WI38 (cell line): Measurements from ENCODE around the gene MACROD2.

Experiments
- H3K4me3 ChIP-seq: 2 replicates; pipeline ENCODE4 v1.5.1; 2011; ENCODE audit warnings: low read depth, mild to moderate bottlenecking, control low read depth, low read length
- TF ChIP-seq, protein P1 (sequence below): IDR thresholded peaks from 2 replicates; pipeline ENCODE4 v1.5.1; 2012; ENCODE audit warnings: low read depth, mild to moderate bottlenecking, control low read depth, low read length

MACROD2 gene

DNA sequence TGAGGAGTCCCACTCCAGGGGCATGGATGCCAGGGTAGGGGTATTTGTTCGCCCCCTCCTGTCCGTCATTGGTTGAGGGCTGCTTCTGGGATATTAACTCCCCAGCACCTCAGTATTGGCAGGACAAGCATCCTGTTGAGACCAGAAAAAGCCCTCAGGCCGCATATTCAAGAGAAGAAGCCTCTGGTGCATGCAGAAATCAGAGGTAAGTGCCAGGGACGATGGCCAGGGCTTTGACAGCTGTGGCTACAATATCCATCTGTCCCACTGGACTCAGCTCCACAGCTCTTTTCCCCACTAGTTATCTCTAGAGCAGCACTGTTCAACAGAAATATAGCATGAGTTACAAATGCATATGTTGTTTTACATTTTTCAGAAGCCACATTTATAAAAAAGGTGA lies 1926.6 kb downstream of the MACROD2 start:
- TF ChIP-seq, protein P1, sequence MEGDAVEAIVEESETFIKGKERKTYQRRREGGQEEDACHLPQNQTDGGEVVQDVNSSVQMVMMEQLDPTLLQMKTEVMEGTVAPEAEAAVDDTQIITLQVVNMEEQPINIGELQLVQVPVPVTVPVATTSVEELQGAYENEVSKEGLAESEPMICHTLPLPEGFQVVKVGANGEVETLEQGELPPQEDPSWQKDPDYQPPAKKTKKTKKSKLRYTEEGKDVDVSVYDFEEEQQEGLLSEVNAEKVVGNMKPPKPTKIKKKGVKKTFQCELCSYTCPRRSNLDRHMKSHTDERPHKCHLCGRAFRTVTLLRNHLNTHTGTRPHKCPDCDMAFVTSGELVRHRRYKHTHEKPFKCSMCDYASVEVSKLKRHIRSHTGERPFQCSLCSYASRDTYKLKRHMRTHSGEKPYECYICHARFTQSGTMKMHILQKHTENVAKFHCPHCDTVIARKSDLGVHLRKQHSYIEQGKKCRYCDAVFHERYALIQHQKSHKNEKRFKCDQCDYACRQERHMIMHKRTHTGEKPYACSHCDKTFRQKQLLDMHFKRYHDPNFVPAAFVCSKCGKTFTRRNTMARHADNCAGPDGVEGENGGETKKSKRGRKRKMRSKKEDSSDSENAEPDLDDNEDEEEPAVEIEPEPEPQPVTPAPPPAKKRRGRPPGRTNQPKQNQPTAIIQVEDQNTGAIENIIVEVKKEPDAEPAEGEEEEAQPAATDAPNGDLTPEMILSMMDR = no peak
- H3K4me3 ChIP-seq = no peak overlapping the region

DNA sequence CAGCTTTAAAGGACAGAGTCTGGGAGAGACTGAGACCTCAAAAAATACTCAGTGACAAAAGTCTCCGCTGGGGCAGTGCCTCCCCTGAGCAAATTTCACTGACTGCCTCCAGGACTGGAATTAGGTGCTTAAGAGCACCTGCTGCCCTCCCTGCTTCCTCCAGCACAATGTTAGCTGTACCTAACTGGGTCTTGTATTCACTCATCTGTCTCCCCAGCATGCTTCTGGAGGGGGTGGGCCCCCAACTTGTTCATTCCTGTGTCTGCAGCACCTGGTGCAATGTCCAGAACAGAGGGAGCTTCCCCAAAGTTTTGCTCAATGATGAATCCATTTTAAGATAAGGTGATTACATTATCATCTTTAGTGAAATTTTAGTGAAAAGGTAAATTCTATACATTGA lies 1927.2 kb downstream of the MACROD2 start:
- TF ChIP-seq, protein P1 = no peak
- no peak overlapping the region for H3K4me3 ChIP-seq

DNA sequence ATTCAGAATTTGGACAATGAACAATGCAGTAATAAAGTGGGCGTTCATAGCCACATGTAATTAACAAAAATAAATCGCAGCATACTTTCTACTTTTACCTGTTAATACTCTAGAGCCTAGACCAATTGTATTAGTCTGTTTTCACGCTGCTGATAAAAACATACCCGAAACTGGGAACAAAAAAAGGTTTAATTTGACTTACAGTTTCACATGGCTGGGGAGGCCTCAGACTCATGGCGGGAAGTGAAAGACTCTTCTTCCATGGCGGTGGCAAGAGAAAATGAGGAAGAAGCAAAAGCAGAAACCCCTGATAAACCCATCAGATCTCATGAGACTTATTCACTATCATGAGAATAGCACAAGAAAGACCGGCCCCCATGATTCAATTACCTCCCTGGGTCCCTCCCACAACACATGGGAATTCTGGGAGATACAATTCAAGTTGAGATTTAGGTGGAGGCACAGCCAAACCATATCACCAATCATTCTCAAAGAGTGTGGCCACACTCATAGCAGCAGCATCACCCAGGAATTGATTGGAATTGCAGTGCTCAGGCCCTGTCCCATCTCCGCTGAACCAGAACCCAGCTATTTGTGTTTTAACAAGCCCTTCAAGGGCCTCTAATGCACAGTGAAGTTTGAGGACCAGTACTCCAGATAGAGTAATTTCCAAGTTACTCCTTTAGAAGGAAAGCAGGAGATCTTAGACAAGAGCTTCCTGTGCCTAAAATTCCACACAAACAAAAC lies 1927.9 kb downstream of the MACROD2 start:
- TF ChIP-seq, protein P1 = no peak

DNA sequence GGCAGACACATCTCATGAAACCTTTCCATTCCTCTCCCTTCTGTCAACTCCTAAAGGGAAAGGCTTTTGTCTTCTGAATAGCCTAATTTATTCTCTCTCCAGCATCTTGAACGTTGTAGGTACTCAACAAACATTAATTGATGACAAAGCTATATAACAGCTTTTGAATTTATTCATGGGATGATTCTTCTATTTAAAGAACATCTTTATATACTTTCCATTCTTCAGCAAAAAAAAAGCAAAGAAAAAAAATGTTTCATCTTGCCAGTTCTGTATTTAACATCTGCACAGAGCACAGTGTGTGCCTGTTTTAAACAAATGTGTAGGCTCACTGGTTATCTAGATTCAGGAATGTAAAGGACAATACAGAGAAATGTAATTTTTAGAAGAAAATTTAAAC lies 1929.2 kb downstream of the MACROD2 start:
- TF ChIP-seq, protein P1 = no peak
- no peak overlapping the region for H3K4me3 ChIP-seq

More for the DNA sequence above, 1927.9 kb downstream of the MACROD2 start:
- H3K4me3 ChIP-seq = no peak overlapping the region

DNA sequence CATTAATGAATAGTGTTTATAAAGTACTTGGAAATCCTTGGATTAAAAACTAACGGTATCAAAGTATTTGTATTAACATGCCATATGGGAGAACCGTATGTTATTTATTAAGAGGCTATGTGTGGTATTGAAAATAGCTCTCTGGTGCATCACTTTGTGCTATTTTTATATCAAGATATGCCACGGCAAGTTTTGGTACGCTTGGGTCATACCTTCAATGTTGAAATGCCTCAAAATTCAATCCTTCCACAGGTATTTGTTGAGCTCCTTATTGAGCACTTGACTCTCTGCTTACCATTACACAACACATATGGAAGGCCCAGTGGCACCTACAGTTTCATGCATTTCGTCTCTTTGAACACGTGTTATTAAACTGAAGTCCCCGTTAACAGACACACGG lies 1930.1 kb downstream of the MACROD2 start:
- no peak overlapping the region for H3K4me3 ChIP-seq
- TF ChIP-seq, protein P1 = no peak

DNA sequence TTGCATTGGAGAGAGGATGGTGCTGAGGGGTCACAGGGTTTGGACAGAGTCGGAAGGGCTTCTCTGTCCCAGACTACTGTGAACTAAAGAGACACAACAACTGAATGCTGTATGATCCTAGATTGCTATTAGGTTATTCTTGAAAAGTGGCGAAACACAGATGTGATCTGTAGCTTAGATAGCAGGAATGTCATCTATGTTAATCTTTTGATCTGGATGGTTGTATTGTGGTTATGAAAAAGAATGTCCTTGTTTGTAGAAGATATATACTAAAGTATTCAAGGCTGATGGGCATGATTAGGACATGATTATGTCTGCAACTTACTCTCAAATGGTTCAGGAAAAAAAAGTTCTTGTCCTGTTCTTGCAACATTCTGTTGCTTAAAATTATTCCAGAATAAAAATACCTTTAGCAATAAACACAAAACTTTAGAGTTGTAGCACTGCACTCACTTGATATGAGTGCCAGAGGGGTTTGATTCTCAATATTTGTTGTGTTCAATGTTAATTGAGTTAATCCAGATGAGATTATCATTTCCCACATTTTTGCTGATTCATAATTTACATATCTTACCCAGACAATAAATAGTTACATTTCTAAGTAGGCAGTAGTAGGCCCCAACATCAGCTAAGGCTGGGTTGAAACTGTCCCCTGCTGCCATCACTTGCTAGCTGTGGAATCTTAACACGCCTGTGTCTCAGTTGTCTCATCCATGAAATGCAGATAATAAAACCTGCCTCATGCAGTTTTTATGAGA lies 1932.8 kb downstream of the MACROD2 start:
- H3K4me3 ChIP-seq = no peak overlapping the region
- TF ChIP-seq, protein P1 = no peak

DNA sequence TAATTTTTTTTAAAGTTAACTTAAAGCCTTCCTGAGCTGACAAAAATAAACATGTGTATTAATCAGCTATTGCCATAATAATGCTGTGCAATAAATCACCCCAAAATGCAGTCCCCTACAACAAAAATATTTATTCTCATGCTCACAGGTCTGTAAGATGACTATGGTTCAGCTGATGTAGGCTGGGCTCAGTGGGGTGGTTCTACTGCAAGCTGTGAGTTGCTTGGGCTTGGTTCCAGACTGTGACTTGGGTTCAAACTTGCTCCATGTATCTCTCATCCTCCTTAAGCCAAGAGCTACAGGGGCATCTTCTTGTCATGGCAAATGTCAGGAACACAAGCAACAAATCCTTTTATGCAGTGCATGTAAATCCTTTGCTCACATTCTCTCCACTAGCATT lies 1933.6 kb downstream of the MACROD2 start:
- TF ChIP-seq, protein P1 = no peak
- H3K4me3 ChIP-seq = no peak overlapping the region
